Endothelial cell of umbilical vein (primary cell): ENCODE data around the gene NRCAM. TPM values are rescaled to one million over a fixed set of nuclear protein-coding genes. Genes with fewer than 3 reads are reported as not detected.

ENCODE experiments used
- BruUV-seq: library from RNA; stranded (reverse); fragments of 400-500 nt; replicated peaks from 2 replicates; lab custom pipeline; 2021; lab: Mats Ljungman, UMichigan
- CTCF ChIA-PET: fragments of 300-600, 350-600 bp; sonication (Branson Sonifier 250); formaldehyde crosslinking; loops from one replicate; lab custom pipeline; 2021; ENCODE audit warnings: antibody characterized with exemption, inconsistent platforms; lab: Charles Lee
- POLR2A ChIA-PET: fragments of 300-600, 350-600 bp; sonication (Branson Sonifier 250); formaldehyde crosslinking; loops from one replicate; lab custom pipeline; 2021; ENCODE audit warnings: antibody characterized with exemption, inconsistent platforms; lab: Charles Lee
- DNase-seq: peaks from one replicate; pipeline ENCODE4 v3.0.0-alpha.2; 2011; ENCODE audit warnings: low read depth, low spot score
- FAIRE-seq: peaks from 2 replicates; lab custom pipeline; 2011; peaks lifted over from hg19 to GRCh38; lab: Jason Lieb, UNC
- H2AFZ ChIP-seq: 2 replicates; pipeline ENCODE4 v1.6.0; 2012; ENCODE audit warnings: low read depth, low read length, control low read depth, inconsistent platforms
- H3K27ac ChIP-seq: 2 replicates; pipeline ENCODE4 v1.5.1; 2011; ENCODE audit warnings: low read depth, mild to moderate bottlenecking, control low read depth, low read length, moderate library complexity; ENCODE audit not compliant: insufficient read depth
- H3K27me3 ChIP-seq, 2 experiments: 2 replicates each; pipeline versions ENCODE4 v1.6.0 to v1.6.1; 2011; ENCODE audit warnings: low read length in 2 of 2, mixed read lengths in 1 of 2; ENCODE audit not compliant: control insufficient read depth in 2 of 2, insufficient read depth in 2 of 2
- H3K36me3 ChIP-seq, 2 experiments: 2 replicates in 1 of 2; 3 replicates in 1 of 2; pipeline ENCODE4 v1.5.1; 2011; ENCODE audit warnings: low read length in 2 of 2, mild to moderate bottlenecking in 1 of 2, moderate library complexity in 1 of 2; ENCODE audit not compliant: control insufficient read depth in 2 of 2, insufficient read depth in 2 of 2; ENCODE audit errors: extremely low read depth in 1 of 2
- H3K4me1 ChIP-seq: 3 replicates; pipeline ENCODE4 v1.5.1; 2011; ENCODE audit warnings: mild to moderate bottlenecking, low read length; ENCODE audit not compliant: control insufficient read depth, insufficient read depth; ENCODE audit errors: extremely low read depth
- H3K4me2 ChIP-seq: 2 replicates; pipeline ENCODE4 v1.6.1; 2011; ENCODE audit warnings: low read length, control low read depth, mixed read lengths; ENCODE audit not compliant: insufficient read depth
- H3K4me3 ChIP-seq, 3 experiments: fragments of 200-600 bp in 1 of 3; sonication (generic), shearing (Covaris generic) in 1 of 3; replicated peaks in 1 of 3; 2 replicates each; pipeline ENCODE4 v1.5.1; 2011 to 2016; ENCODE audit warnings: control low read depth in 3 of 3, low read length in 3 of 3, mild to moderate bottlenecking in 2 of 3, inconsistent platforms in 1 of 3, low read depth in 1 of 3, moderate library complexity in 1 of 3; ENCODE audit not compliant: insufficient read depth in 1 of 3
- H3K79me2 ChIP-seq: 2 replicates; pipeline ENCODE4 v1.6.0; 2012; ENCODE audit warnings: low read length, inconsistent platforms; ENCODE audit not compliant: control insufficient read depth, insufficient read depth
- H3K9ac ChIP-seq: replicated peaks from 2 replicates; pipeline ENCODE3; 2011; ENCODE audit warnings: low read length, control low read depth; ENCODE audit not compliant: insufficient read depth; ENCODE audit errors: extremely low read depth
- H3K9me1 ChIP-seq: replicated peaks from 3 replicates; pipeline ENCODE4 v1.6.0; 2011; ENCODE audit warnings: mild to moderate bottlenecking, low read length; ENCODE audit not compliant: control insufficient read depth, insufficient read depth; ENCODE audit errors: extremely low read depth
- H3K9me3 ChIP-seq: replicated peaks from 2 replicates; pipeline ENCODE4 v1.5.1; 2012; ENCODE audit warnings: low read length, inconsistent platforms; ENCODE audit not compliant: control insufficient read depth, insufficient read depth
- H4K20me1 ChIP-seq: replicated peaks from 2 replicates; pipeline ENCODE3; 2011; ENCODE audit warnings: mild to moderate bottlenecking, low read length; ENCODE audit not compliant: control insufficient read depth, insufficient read depth; ENCODE audit errors: extremely low read depth
- CTCF ChIP-seq, 2 donors: IDR thresholded peaks; 1 replicate in 1 of 2; 2 replicates in 1 of 2; pipeline ENCODE4 v1.5.1; 2011; ENCODE audit warnings: low read length in 2 of 2, mild to moderate bottlenecking in 2 of 2, moderate library complexity in 2 of 2, control low read depth in 1 of 2, inconsistent platforms in 1 of 2, low read depth in 1 of 2; ENCODE audit not compliant: insufficient read depth in 1 of 2; ENCODE audit errors: extremely low read depth in 1 of 2
- EZH2 ChIP-seq: IDR thresholded peaks from 2 replicates; pipeline ENCODE4 v1.6.1; 2012; ENCODE audit warnings: borderline replicate concordance, low read depth, mild to moderate bottlenecking, moderate library complexity, low read length, inconsistent platforms; ENCODE audit not compliant: severe bottlenecking
- FOS ChIP-seq: IDR thresholded peaks from 2 replicates; pipeline ENCODE4 v1.6.1; 2011; ENCODE audit warnings: mild to moderate bottlenecking, low read length, moderate library complexity, borderline replicate concordance; ENCODE audit not compliant: insufficient read depth
- GATA2 ChIP-seq: IDR thresholded peaks from 2 replicates; pipeline ENCODE4 v1.7.0; 2011; ENCODE audit warnings: low read depth, mild to moderate bottlenecking, moderate library complexity, mixed read lengths, low read length; ENCODE audit not compliant: insufficient read length, insufficient read depth
- JUN ChIP-seq: IDR thresholded peaks from 2 replicates; pipeline ENCODE4 v1.6.1; 2011; ENCODE audit warnings: borderline replicate concordance, low read depth; ENCODE audit not compliant: insufficient read length, insufficient read depth
- MAX ChIP-seq: IDR thresholded peaks from 2 replicates; pipeline ENCODE4 v1.6.1; 2011; ENCODE audit not compliant: insufficient read depth, insufficient read length
- MYC ChIP-seq: IDR thresholded peaks from one replicate; pipeline ENCODE4 v1.6.1; 2011; ENCODE audit warnings: mild to moderate bottlenecking, low read depth, low read length
- POLR2A ChIP-seq: IDR thresholded peaks from 2 replicates; pipeline ENCODE4 v1.6.1; 2012; ENCODE audit warnings: low read depth, mild to moderate bottlenecking, control low read depth, low read length
- POLR2AphosphoS5 ChIP-seq: IDR thresholded peaks from 2 replicates; pipeline ENCODE4 v1.6.1; 2012; ENCODE audit warnings: low read depth, mild to moderate bottlenecking, control low read depth, low read length, moderate library complexity; ENCODE audit not compliant: insufficient read depth
- dilution Hi-C: fragments of 300-500 bp; cut with MboI; formaldehyde crosslinking; loops from one replicate; pipeline ENCODE4 v1.15.0; 2019; ENCODE audit warnings: low sequenced_read_pairs; ENCODE audit not compliant: extremely low pct_ligation_motif_present
- intact Hi-C: fragments of 100-400 bp; cut with micrococcal nuclease; formaldehyde crosslinking; loops from one replicate; pipeline ENCODE4 v1.10.0; 2022
- polyA plus RNA-seq, 4 experiments: library from polyadenylated mRNA; depleted of rRNA in 3 of 4; stranded (reverse) in 3 of 4; unstranded in 1 of 4; fragments of >200 nt; gene quantifications; 2 replicates each; pipeline versions ENCODE4 v1.2.1 to v1.2.3, GENCODE V29; 2011 to 2012; ENCODE audit warnings: missing spikeins in 1 of 4
- total RNA-seq: library from RNA; stranded (reverse); gene quantifications from 2 replicates; pipeline ENCODE4 v1.2.3, GENCODE V29; 2021

NRCAM gene
- total and polyA plus RNA-seq, 2 donors (not counting 3 experiments of a cell fraction or from before 2014, with no cell fraction given), result 26.0 to 47.6 TPM

GRCh38 chr7:108479751-108480150, 23.5 kb upstream of the NRCAM start:
- peaks cover 3% of the 10 kb centered on the region for H4K20me1 ChIP-seq
- no peaks in the 10 kb centered on the region for H3K79me2 ChIP-seq
- no TSS peak for BruUV-seq
- no peaks in the 10 kb centered on the region for H3K27me3 ChIP-seq
- dilution Hi-C loops, result loop anchor here (25.0 kb wide), 1 partner anchor 292 kb away; no protein-coding TSS in a partner anchor
- ChIA-PET POLR2A (no interaction called here), CTCF (interaction anchor here (1.3 to 1.7 kb wide), 2 partner anchors 12 to 15 kb away, joined by 3 to 5 read pairs; no protein-coding TSS in a partner anchor)
- H3K4me2 ChIP-seq, result no peak overlapping the region
- H3K4me1 ChIP-seq, result no peaks in the 10 kb centered on the region
- FAIRE-seq (no peak), DNase-seq (no peak)
- no peaks in the 10 kb centered on the region for H3K9me1 ChIP-seq
- intact Hi-C loops, result no loop called here
- H2AFZ ChIP-seq, result no peak overlapping the region
- no peak for TF ChIP-seq EZH2
- no peak for TF ChIP-seq MAX
- no peak for TF ChIP-seq GATA2
- no peak for TF ChIP-seq CTCF (IDR thresholded peaks at IDR 0.05; ENCODE audit: extremely low read depth in 1 of 2, insufficient read depth in 1 of 2, low read depth in 1 of 2, low read length in 2 of 2)
- TF ChIP-seq FOS, result no peak
- TF ChIP-seq POLR2AphosphoS5, result no peak
- TF ChIP-seq POLR2A, result no peak
- TF ChIP-seq JUN, result no peak
- TF ChIP-seq MYC, result no peak
- peaks cover 0 to 2% of the 10 kb centered on the region in 2 experiments for H3K36me3 ChIP-seq
- H3K4me3 ChIP-seq, result no peak overlapping the region
- no peak overlapping the region for H3K27ac ChIP-seq
- no peak overlapping the region for H3K9ac ChIP-seq
- no peaks in the 10 kb centered on the region for H3K9me3 ChIP-seq
